ENCODE results near the gene CACNA1B. TPM values are rescaled to one million over a fixed set of nuclear protein-coding genes. Genes with fewer than 3 reads are reported as not detected.

The CACNA1B gene
- total RNA-seq, 1 donor from 2014 or later: 3.1 TPM

- no peak for DNase-seq (ENCODE audit: low read depth, low spot score)
- peak overlapping the region; percentile 27 for H3K27ac Mint-ChIP-seq (ENCODE audit: unreplicated experiment)
- no peaks in the 10 kb centered on the region for H3K9me3 Mint-ChIP-seq
- no peaks in the 10 kb centered on the region for H3K27me3 Mint-ChIP-seq (ENCODE audit: low read depth)
- no peaks in the 10 kb centered on the region for H3K4me1 Mint-ChIP-seq
- H3K4me3 Mint-ChIP-seq: no peak overlapping the region
- no peaks in the 10 kb centered on the region for H3K36me3 Mint-ChIP-seq (ENCODE audit: low read depth)
- no peak for TF ChIP-seq CTCF (conservative IDR thresholded peaks at IDR 0.05)
Observed at GRCh38 chr9:138052635-138053320, 175.2 kb downstream of the CACNA1B start.

DNA sequence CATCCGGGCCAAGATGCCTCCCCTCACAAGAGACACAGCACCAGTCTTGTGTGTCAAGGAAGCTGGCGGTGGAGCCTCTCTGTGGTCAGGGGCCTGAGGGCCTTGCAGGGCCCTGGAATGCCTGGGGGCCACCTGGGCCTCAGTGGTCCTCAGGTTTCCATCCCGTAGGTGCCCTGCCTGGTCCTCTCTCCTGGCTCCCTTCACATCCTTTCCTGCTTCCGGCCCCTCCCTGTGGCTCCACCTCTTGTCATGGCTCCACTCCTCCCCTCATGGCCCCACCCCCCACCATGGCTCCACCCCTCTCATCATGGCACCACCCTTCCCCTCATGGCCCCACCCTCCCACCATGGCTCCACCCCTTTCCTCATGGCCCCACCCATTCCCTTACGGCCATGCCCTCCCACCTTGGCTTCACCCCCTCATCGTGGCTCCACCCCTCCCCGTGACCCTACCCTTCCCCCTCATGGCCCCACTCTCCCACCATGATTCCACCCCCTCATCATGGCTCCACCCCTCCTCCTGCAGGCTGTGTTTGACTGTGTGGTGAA is 175.8 kb downstream of the CACNA1B start:
- DNase-seq (ENCODE audit: low read depth, low spot score): no peak
- Mint-ChIP-seq H3K27me3 (ENCODE audit: low read depth) (no peaks in the 10 kb centered on the region), H3K4me3 (no peak overlapping the region), H3K27ac (ENCODE audit: unreplicated experiment) (no peak overlapping the region), H3K4me1 (no peaks in the 10 kb centered on the region), H3K9me3 (no peaks in the 10 kb centered on the region), H3K36me3 (ENCODE audit: low read depth) (no peaks in the 10 kb centered on the region)
- TF ChIP-seq CTCF (conservative IDR thresholded peaks at IDR 0.05): no peak

- Mint-ChIP-seq H3K4me1 (no peaks in the 10 kb centered on the region), H3K36me3 (ENCODE audit: low read depth) (no peaks in the 10 kb centered on the region), H3K27me3 (ENCODE audit: low read depth) (no peaks in the 10 kb centered on the region), H3K27ac (ENCODE audit: unreplicated experiment) (no peak overlapping the region), H3K4me3 (no peak overlapping the region), H3K9me3 (no peaks in the 10 kb centered on the region)
- DNase-seq (ENCODE audit: low read depth, low spot score): no peak
- TF ChIP-seq CTCF (conservative IDR thresholded peaks at IDR 0.05): no peak
Observed at GRCh38 chr9:138053996-138054752, 176.6 kb downstream of the CACNA1B start.

GRCh38 chr9:138057726-138058125 is 180.1 kb downstream of the CACNA1B start:
- H3K9me3 Mint-ChIP-seq: no peaks in the 10 kb centered on the region
- H3K4me3 Mint-ChIP-seq: no peak overlapping the region
- no peaks in the 10 kb centered on the region for H3K36me3 Mint-ChIP-seq (ENCODE audit: low read depth)
- H3K4me1 Mint-ChIP-seq: no peaks in the 10 kb centered on the region
- no peak for DNase-seq (ENCODE audit: low read depth, low spot score)
- TF ChIP-seq CTCF (conservative IDR thresholded peaks at IDR 0.05): no peak
- H3K27ac Mint-ChIP-seq (ENCODE audit: unreplicated experiment): no peak overlapping the region
- H3K27me3 Mint-ChIP-seq (ENCODE audit: low read depth): no peaks in the 10 kb centered on the region

- Mint-ChIP-seq H3K27me3 (ENCODE audit: low read depth) (no peaks in the 10 kb centered on the region), H3K27ac (ENCODE audit: unreplicated experiment) (no peak overlapping the region), H3K4me1 (no peaks in the 10 kb centered on the region), H3K36me3 (ENCODE audit: low read depth) (no peaks in the 10 kb centered on the region), H3K9me3 (no peaks in the 10 kb centered on the region), H3K4me3 (no peak overlapping the region)
- DNase-seq (ENCODE audit: low read depth, low spot score): no peak
- no peak for TF ChIP-seq CTCF (conservative IDR thresholded peaks at IDR 0.05)
Observed at GRCh38 chr9:138058181-138058580, 180.6 kb downstream of the CACNA1B start.

Data from neural crest cell (in vitro differentiated cells).